K562 (cell line): ENCODE results near the gene KIF14.

ENCODE experiments used
- ARID3A ChIP-seq: IDR thresholded peaks from 2 replicates; pipeline ENCODE4 v1.6.1; 2012; ENCODE audit warnings: low read depth, low read length, improper control_type of control experiment, borderline replicate concordance
- CBX8 ChIP-seq: fragments of 200-600 bp; sonication (generic); IDR thresholded peaks from 2 replicates; pipeline ENCODE4 v1.6.1; 2012; ENCODE audit warnings: borderline replicate concordance, mixed run types, low read depth, mild to moderate bottlenecking, moderate library complexity, mixed read lengths, low read length, control low read depth, inconsistent platforms; ENCODE audit not compliant: poor library complexity, severe bottlenecking; ENCODE audit errors: extremely low read depth
- CREB3 ChIP-seq: fragments of 450-650 bp; conservative IDR thresholded peaks from 2 replicates; pipeline ENCODE4 v1.6.1; 2016; ENCODE audit warnings: missing genetic modification characterization, low read depth, mild to moderate bottlenecking, missing compliant biosample characterization, moderate library complexity
- CTCF ChIP-seq, 3 experiments: IDR thresholded peaks in 2 of 3; conservative IDR thresholded peaks in 1 of 3; 2 replicates each; pipeline ENCODE4 v1.5.1; 2011 to 2012; ENCODE audit warnings: low read length in 3 of 3, mild to moderate bottlenecking in 3 of 3, control low read depth in 2 of 3, improper control_type of control experiment in 1 of 3, inconsistent platforms in 1 of 3, low read depth in 1 of 3, mixed read lengths in 1 of 3, moderate library complexity in 1 of 3; ENCODE audit not compliant: insufficient read depth in 2 of 3
- HMGXB4 ChIP-seq: sonication (generic); formaldehyde crosslinking; IDR thresholded peaks from 2 replicates; pipeline ENCODE4 v1.8.1; 2023; ENCODE audit warnings: mild to moderate bottlenecking, missing genetic modification reagents
- MAX ChIP-seq: sonication (generic); formaldehyde crosslinking; IDR thresholded peaks from 2 replicates; pipeline ENCODE4 v1.9.0; 2022; ENCODE audit warnings: mild to moderate bottlenecking, missing genetic modification reagents
- NR2C2 ChIP-seq, 2 experiments: fragments of 200-800 bp in 1 of 2; sonication (Bioruptor generic) in 1 of 2; sonication (generic) in 1 of 2; formaldehyde crosslinking in 1 of 2; IDR thresholded peaks; 2 replicates each; pipeline versions ENCODE4 v1.6.1 to v1.8.0; 2016 to 2022; ENCODE audit warnings: mild to moderate bottlenecking in 1 of 2, missing compliant biosample characterization in 1 of 2, missing genetic modification characterization in 1 of 2, missing genetic modification reagents in 1 of 2
- SP2 ChIP-seq: IDR thresholded peaks from 2 replicates; pipeline ENCODE4 v1.6.1; 2011; ENCODE audit warnings: mild to moderate bottlenecking, low read depth, low read length, moderate library complexity; ENCODE audit not compliant: poor library complexity, severe bottlenecking; ENCODE audit errors: extremely low read depth
- TAF15 ChIP-seq: fragments of 200-400 bp; formaldehyde crosslinking; IDR thresholded peaks from 2 replicates; pipeline ENCODE4 v1.6.1; 2017; ENCODE audit warnings: mild to moderate bottlenecking, low read depth, low read length, moderate library complexity
- TF ChIP-seq, protein P1 (sequence below): sonication (generic); formaldehyde crosslinking; IDR thresholded peaks from 2 replicates; pipeline ENCODE4 v1.5.0; 2020; ENCODE audit warnings: missing genetic modification reagents

GRCh38 chr1:200626853-200627534 is 6.4 kb upstream of the KIF14 start:
- TF ChIP-seq CTCF (IDR thresholded peaks at IDR 0.05 in 2 of 3, conservative IDR thresholded peaks at IDR 0.05 in 1 of 3; ENCODE audit: insufficient read depth in 2 of 3, low read depth in 1 of 3, low read length in 3 of 3) (no peak), HMGXB4 (no peak), NR2C2 (CRISPR knock-in tag; IDR thresholded peaks at IDR 0.05) (no peak), NR2C2 (tag; IDR thresholded peaks at IDR 0.05) (no peak), SP2 (no peak), ARID3A (no peak), TAF15 (no peak), CBX8 (no peak), MAX (CRISPR knock-in tag) (no peak), CREB3 (no peak)
- TF ChIP-seq, protein P1, sequence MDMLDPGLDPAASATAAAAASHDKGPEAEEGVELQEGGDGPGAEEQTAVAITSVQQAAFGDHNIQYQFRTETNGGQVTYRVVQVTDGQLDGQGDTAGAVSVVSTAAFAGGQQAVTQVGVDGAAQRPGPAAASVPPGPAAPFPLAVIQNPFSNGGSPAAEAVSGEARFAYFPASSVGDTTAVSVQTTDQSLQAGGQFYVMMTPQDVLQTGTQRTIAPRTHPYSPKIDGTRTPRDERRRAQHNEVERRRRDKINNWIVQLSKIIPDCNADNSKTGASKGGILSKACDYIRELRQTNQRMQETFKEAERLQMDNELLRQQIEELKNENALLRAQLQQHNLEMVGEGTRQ (CRISPR knock-in tag): no peak
